ENCODE measurements around the gene IGSF9B.

DNA sequence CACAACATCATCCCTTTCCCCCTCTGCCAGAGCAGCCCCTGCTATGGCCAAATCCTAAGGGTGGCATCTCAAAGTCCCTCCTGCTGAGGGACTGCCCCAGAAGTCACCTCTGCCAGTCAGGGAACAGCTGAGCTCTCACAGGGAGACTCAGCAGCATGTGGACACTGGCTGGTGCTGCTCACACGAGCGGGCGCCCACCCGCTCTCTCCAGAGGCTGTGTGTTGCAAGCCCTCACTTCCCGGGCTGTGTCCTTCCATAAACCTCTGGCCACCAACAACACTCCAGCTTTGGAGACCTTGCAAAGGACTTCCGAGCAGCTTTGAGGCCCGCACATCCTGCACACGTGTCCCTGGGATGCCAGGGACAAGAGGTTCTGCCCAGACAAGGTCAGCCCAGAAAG is 2.8 kb downstream of the IGSF9B start:
- TF ChIP-seq, protein P1, sequence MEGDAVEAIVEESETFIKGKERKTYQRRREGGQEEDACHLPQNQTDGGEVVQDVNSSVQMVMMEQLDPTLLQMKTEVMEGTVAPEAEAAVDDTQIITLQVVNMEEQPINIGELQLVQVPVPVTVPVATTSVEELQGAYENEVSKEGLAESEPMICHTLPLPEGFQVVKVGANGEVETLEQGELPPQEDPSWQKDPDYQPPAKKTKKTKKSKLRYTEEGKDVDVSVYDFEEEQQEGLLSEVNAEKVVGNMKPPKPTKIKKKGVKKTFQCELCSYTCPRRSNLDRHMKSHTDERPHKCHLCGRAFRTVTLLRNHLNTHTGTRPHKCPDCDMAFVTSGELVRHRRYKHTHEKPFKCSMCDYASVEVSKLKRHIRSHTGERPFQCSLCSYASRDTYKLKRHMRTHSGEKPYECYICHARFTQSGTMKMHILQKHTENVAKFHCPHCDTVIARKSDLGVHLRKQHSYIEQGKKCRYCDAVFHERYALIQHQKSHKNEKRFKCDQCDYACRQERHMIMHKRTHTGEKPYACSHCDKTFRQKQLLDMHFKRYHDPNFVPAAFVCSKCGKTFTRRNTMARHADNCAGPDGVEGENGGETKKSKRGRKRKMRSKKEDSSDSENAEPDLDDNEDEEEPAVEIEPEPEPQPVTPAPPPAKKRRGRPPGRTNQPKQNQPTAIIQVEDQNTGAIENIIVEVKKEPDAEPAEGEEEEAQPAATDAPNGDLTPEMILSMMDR (conservative IDR thresholded peaks at IDR 0.05; ENCODE audit: low read depth, low read length), result no peak
- TF ChIP-seq EZH2 (IDR thresholded peaks at IDR 0.05; ENCODE audit: borderline replicate concordance, low read depth, low read length, poor library complexity, severe bottlenecking), result no peak
